ENCODE data around the gene EPS8. TPM values are rescaled to one million over a fixed set of nuclear protein-coding genes. Genes with fewer than 3 reads are reported as not detected.
"Not testable (repeated sequence)": the region's sequence is repeated elsewhere in the genome, so short reads cannot be mapped to it uniquely, and the experiment has no call there.

EPS8 gene
- total and polyA plus RNA-seq, 2 donors (not counting 1 experiment from before 2014, with no cell fraction given) = 0.76 to 0.96 TPM

DNA sequence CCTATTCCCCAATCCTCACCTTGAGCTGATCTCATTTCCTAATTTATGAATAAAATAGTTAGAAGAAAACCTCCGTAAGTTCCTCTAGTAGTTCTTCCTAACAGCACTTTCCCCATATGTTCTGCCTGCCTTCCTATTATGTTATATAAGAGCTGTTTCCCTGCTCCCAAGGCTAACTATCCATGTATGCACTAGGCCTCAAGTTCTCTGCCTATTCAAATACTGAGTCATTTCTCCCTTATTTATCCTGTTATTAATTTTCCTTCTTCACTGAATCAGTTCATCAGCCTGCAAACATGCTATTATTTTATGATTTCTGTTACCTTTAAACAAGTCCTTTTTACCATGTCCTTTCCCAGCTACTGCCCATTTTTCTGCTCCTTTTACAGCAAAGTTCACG lies 164.1 kb downstream of the EPS8 start:
- H3K9ac ChIP-seq (ENCODE audit: low read length) = no peak overlapping the region
- Mint-ChIP-seq H3K9me3 (ENCODE audit: insufficient read depth) (no peaks in the 10 kb centered on the region), H3K4me1 (no peaks in the 10 kb centered on the region), H3K27me3 (peaks cover 3% of the 10 kb centered on the region), H3K27ac (no peak overlapping the region), H3K4me3 (no peak overlapping the region)
- no peaks in the 10 kb centered on the region for H3K4me1 ChIP-seq (ENCODE audit: control insufficient read depth in 2 of 2, insufficient read depth in 2 of 2, low read length in 2 of 2)
- no peak overlapping the region for H3K27ac ChIP-seq (ENCODE audit: low read length in 2 of 2)
- TF ChIP-seq EZH2 (IDR thresholded peaks at IDR 0.05; ENCODE audit: borderline replicate concordance, insufficient read depth, low read depth, low read length, poor library complexity, severe bottlenecking) = no peak
- TF ChIP-seq, protein P1, sequence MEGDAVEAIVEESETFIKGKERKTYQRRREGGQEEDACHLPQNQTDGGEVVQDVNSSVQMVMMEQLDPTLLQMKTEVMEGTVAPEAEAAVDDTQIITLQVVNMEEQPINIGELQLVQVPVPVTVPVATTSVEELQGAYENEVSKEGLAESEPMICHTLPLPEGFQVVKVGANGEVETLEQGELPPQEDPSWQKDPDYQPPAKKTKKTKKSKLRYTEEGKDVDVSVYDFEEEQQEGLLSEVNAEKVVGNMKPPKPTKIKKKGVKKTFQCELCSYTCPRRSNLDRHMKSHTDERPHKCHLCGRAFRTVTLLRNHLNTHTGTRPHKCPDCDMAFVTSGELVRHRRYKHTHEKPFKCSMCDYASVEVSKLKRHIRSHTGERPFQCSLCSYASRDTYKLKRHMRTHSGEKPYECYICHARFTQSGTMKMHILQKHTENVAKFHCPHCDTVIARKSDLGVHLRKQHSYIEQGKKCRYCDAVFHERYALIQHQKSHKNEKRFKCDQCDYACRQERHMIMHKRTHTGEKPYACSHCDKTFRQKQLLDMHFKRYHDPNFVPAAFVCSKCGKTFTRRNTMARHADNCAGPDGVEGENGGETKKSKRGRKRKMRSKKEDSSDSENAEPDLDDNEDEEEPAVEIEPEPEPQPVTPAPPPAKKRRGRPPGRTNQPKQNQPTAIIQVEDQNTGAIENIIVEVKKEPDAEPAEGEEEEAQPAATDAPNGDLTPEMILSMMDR (IDR thresholded peaks at IDR 0.05) = no peak
- no peaks in the 10 kb centered on the region for H4K20me1 ChIP-seq (ENCODE audit: control insufficient read depth, insufficient read depth, low read length, poor library complexity, severe bottlenecking)
- CTCF ChIA-PET = no interaction called here
- POLR2A ChIA-PET = no interaction called here
- WGBS (ENCODE audit: insufficient coverage) = 91% methylated on average over 1 of the region's 2 CpGs
- H3K9me3 ChIP-seq (ENCODE audit: control extremely low read depth in 1 of 3, control insufficient read depth in 2 of 3, insufficient read depth in 1 of 3, low read length in 2 of 3) = no peaks in the 10 kb centered on the region
- DNase-seq = no peak
- intact Hi-C loops (cut with micrococcal nuclease) = no loop called here
- no peaks in the 10 kb centered on the region for H3K36me3 ChIP-seq (replicated peaks in 1 of 2; ENCODE audit: control extremely low read depth in 1 of 2, control insufficient read depth in 1 of 2, extremely low read depth in 1 of 2, insufficient read depth in 2 of 2, low read length in 1 of 2)
- no peaks in the 10 kb centered on the region for H3K79me2 ChIP-seq (ENCODE audit: control insufficient read depth, insufficient read depth, low read length)
- no peaks in the 10 kb centered on the region for H3K27me3 ChIP-seq (replicated peaks in 1 of 4; ENCODE audit: control extremely low read depth in 1 of 4, control insufficient read depth in 3 of 4, insufficient read depth in 4 of 4, low read length in 3 of 4)
- no peak overlapping the region for H3K4me3 ChIP-seq (ENCODE audit: control extremely low read depth in 1 of 5, extremely low read depth in 1 of 5, insufficient read depth in 1 of 5, low read depth in 2 of 5, low read length in 4 of 5)
- no peak overlapping the region for H2AFZ ChIP-seq (ENCODE audit: insufficient read depth, low read depth, low read length, poor library complexity, severe bottlenecking)
- ATAC-seq (ENCODE audit: low read depth) = no peak
- H3K4me2 ChIP-seq (replicated peaks; ENCODE audit: low read depth, low read length, poor library complexity, severe bottlenecking) = no peak overlapping the region

GRCh38 chr12:15620741-15621539 lies 168.2 kb downstream of the EPS8 start:
- TF ChIP-seq, protein P1 (IDR thresholded peaks at IDR 0.05) = no peak
- no peak for TF ChIP-seq EZH2 (IDR thresholded peaks at IDR 0.05; ENCODE audit: borderline replicate concordance, insufficient read depth, low read depth, low read length, poor library complexity, severe bottlenecking)
- Histone ChIP-seq H3K9ac (ENCODE audit: low read length) (no peak overlapping the region), H3K27me3 (replicated peaks in 1 of 4; ENCODE audit: control extremely low read depth in 1 of 4, control insufficient read depth in 3 of 4, insufficient read depth in 4 of 4, low read length in 3 of 4) (peaks cover 0 to 3% (median 0%) of the 10 kb centered on the region in 4 experiments), H4K20me1 (ENCODE audit: control insufficient read depth, insufficient read depth, low read length, poor library complexity, severe bottlenecking) (no peaks in the 10 kb centered on the region), H3K36me3 (replicated peaks in 1 of 2; ENCODE audit: control extremely low read depth in 1 of 2, control insufficient read depth in 1 of 2, extremely low read depth in 1 of 2, insufficient read depth in 2 of 2, low read length in 1 of 2) (no peaks in the 10 kb centered on the region), H3K4me3 (ENCODE audit: control extremely low read depth in 1 of 5, extremely low read depth in 1 of 5, insufficient read depth in 1 of 5, low read depth in 2 of 5, low read length in 4 of 5) (no peak overlapping the region), H3K9me3 (ENCODE audit: control extremely low read depth in 1 of 3, control insufficient read depth in 2 of 3, insufficient read depth in 1 of 3, low read length in 2 of 3) (peaks cover 0 to 4% (median 2%) of the 10 kb centered on the region in 3 donors), H3K4me2 (replicated peaks; ENCODE audit: low read depth, low read length, poor library complexity, severe bottlenecking) (no peak overlapping the region), H3K27ac (ENCODE audit: low read length in 2 of 2) (no peak overlapping the region), H3K4me1 (ENCODE audit: control insufficient read depth in 2 of 2, insufficient read depth in 2 of 2, low read length in 2 of 2) (no peaks in the 10 kb centered on the region), H3K79me2 (ENCODE audit: control insufficient read depth, insufficient read depth, low read length) (no peaks in the 10 kb centered on the region), H2AFZ (ENCODE audit: insufficient read depth, low read depth, low read length, poor library complexity, severe bottlenecking) (no peak overlapping the region)
- Mint-ChIP-seq H3K9me3 (ENCODE audit: insufficient read depth) (no peaks in the 10 kb centered on the region), H3K27me3 (peaks cover 23% of the 10 kb centered on the region), H3K4me3 (no peak overlapping the region), H3K4me1 (no peaks in the 10 kb centered on the region), H3K27ac (no peak overlapping the region)
- DNase-seq (no peak), ATAC-seq (ENCODE audit: low read depth) (no peak)
- POLR2A ChIA-PET = interaction anchor here (0.6 kb wide), 1 partner anchor 92 kb away, joined by 3 read pairs; no protein-coding TSS in a partner anchor
- CTCF ChIA-PET = no interaction called here
- WGBS (ENCODE audit: insufficient coverage) = 93% methylated on average over 3 of the region's 4 CpGs
- intact Hi-C loops (cut with micrococcal nuclease) = no loop called here

DNA sequence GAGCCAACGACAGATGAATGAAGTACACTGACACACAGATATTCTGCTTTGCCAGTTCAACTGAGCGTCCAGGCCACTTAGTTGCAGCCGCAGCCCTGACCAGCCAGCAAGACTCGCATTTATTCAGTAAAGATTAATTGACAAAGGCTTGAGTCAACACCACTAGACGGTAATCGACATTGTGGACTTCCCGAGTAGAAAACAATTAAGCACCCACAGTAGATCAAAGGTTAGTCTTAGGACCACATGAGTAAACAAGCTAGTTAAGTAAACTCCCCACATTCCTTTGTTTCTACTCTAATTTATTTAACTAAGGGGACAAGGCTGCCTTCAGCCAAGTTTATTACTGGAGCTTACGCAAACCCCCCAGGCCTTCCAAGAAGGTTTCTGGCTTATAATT lies 172.7 kb downstream of the EPS8 start:
- H3K4me3 ChIP-seq (ENCODE audit: control extremely low read depth in 1 of 5, extremely low read depth in 1 of 5, insufficient read depth in 1 of 5, low read depth in 2 of 5, low read length in 4 of 5); ATAC-seq (ENCODE audit: low read depth); H2AFZ ChIP-seq (ENCODE audit: insufficient read depth, low read depth, low read length, poor library complexity, severe bottlenecking); H3K9me3 ChIP-seq (ENCODE audit: control extremely low read depth in 1 of 3, control insufficient read depth in 2 of 3, insufficient read depth in 1 of 3, low read length in 2 of 3); H4K20me1 ChIP-seq (ENCODE audit: control insufficient read depth, insufficient read depth, low read length, poor library complexity, severe bottlenecking); H3K27me3 ChIP-seq (replicated peaks in 1 of 4; ENCODE audit: control extremely low read depth in 1 of 4, control insufficient read depth in 3 of 4, insufficient read depth in 4 of 4, low read length in 3 of 4); H3K4me1 ChIP-seq (ENCODE audit: control insufficient read depth in 2 of 2, insufficient read depth in 2 of 2, low read length in 2 of 2); H3K27ac Mint-ChIP-seq; POLR2A ChIA-PET; H3K4me3 Mint-ChIP-seq; CTCF ChIA-PET; H3K4me1 Mint-ChIP-seq; H3K9ac ChIP-seq (ENCODE audit: low read length); H3K36me3 ChIP-seq (replicated peaks in 1 of 2; ENCODE audit: control extremely low read depth in 1 of 2, control insufficient read depth in 1 of 2, extremely low read depth in 1 of 2, insufficient read depth in 2 of 2, low read length in 1 of 2); H3K4me2 ChIP-seq (replicated peaks; ENCODE audit: low read depth, low read length, poor library complexity, severe bottlenecking); H3K79me2 ChIP-seq (ENCODE audit: control insufficient read depth, insufficient read depth, low read length); H3K27ac ChIP-seq (ENCODE audit: low read length in 2 of 2); intact Hi-C loops (cut with micrococcal nuclease); H3K9me3 Mint-ChIP-seq (ENCODE audit: insufficient read depth); DNase-seq: not testable (repeated sequence)
- peaks cover 31% of the 10 kb centered on the region for H3K27me3 Mint-ChIP-seq
- WGBS (ENCODE audit: insufficient coverage) = 99% methylated on average over 7 of the region's 8 CpGs
